ENCODE data around the gene ABCA4. TPM values are rescaled to one million over a fixed set of nuclear protein-coding genes. Genes with fewer than 3 reads are reported as not detected.

ABCA4 gene
- total RNA-seq, 2 donors from 2014 or later: under 0.01 TPM

- Histone ChIP-seq H3K27ac (peak overlapping the region; percentile 88 to 93 (median 90)), H3K4me3 (no peak overlapping the region), H3K4me1 (peaks cover 56% of the 10 kb centered on the region), H3K27me3 (no peaks in the 10 kb centered on the region), H3K9me3 (no peaks in the 10 kb centered on the region), H3K36me3 (replicated peaks in 1 of 2; ENCODE audit: insufficient read depth in 1 of 2, low read depth in 2 of 2) (no peaks in the 10 kb centered on the region)
- ATAC-seq (no peak), DNase-seq (no peak)
- intact Hi-C loops (cut with DNase I): no loop called here
- no peak for TF ChIP-seq POLR2A (IDR thresholded peaks at IDR 0.05)
- no peak for TF ChIP-seq CTCF (IDR thresholded peaks at IDR 0.05)
- 88 to 95% methylated on average over 3 of the region's 3 CpGs for WGBS, 2 donors
Measured at GRCh38 chr1:94070865-94071264, 50.1 kb downstream of the ABCA4 start.

GRCh38 chr1:94069919-94070285 is 51.0 kb downstream of the ABCA4 start:
- peak overlapping the region; percentile 88 to 93 (median 90) for H3K27ac ChIP-seq

GRCh38 chr1:94068999-94069918 is 51.7 kb downstream of the ABCA4 start:
- peaks cover 56% of the 10 kb centered on the region for H3K4me1 ChIP-seq
- ATAC-seq (peak; percentile 94), DNase-seq (peak; percentile 82 to 90 (median 86))
- no peak overlapping the region for H3K4me3 ChIP-seq
- H3K27me3 ChIP-seq: no peaks in the 10 kb centered on the region
- H3K36me3 ChIP-seq (replicated peaks in 1 of 2; ENCODE audit: insufficient read depth in 1 of 2, low read depth in 2 of 2): no peaks in the 10 kb centered on the region
- TF ChIP-seq CTCF (IDR thresholded peaks at IDR 0.05) (peak in 3 of 7 experiments; percentile 13 to 27 (median 13)), POLR2A (IDR thresholded peaks at IDR 0.05) (peak in 2 of 3 donors; percentile 54 to 60)
- peak overlapping the region; percentile 88 to 93 (median 90) for H3K27ac ChIP-seq
- 26 to 30% methylated on average over 16 of the region's 16 CpGs for WGBS, 2 donors
- no peaks in the 10 kb centered on the region for H3K9me3 ChIP-seq
- intact Hi-C loops (cut with DNase I): no loop called here

More at GRCh38 chr1:94069919-94070285, 51.0 kb downstream of the ABCA4 start:
- 50 to 63% methylated on average over 2 of the region's 2 CpGs for WGBS, 2 donors
- Histone ChIP-seq H3K9me3 (no peaks in the 10 kb centered on the region), H3K4me1 (peaks cover 56% of the 10 kb centered on the region), H3K36me3 (replicated peaks in 1 of 2; ENCODE audit: insufficient read depth in 1 of 2, low read depth in 2 of 2) (no peaks in the 10 kb centered on the region), H3K4me3 (no peak overlapping the region), H3K27me3 (no peaks in the 10 kb centered on the region)
- intact Hi-C loops (cut with DNase I): no loop called here
- no peak for TF ChIP-seq CTCF (IDR thresholded peaks at IDR 0.05)
- no peak for TF ChIP-seq POLR2A (IDR thresholded peaks at IDR 0.05)
- ATAC-seq (no peak), DNase-seq (no peak)

- Histone ChIP-seq H3K27me3 (no peaks in the 10 kb centered on the region), H3K4me1 (peaks cover 56% of the 10 kb centered on the region), H3K9me3 (no peaks in the 10 kb centered on the region), H3K27ac (peak overlapping the region; percentile 88 to 93 (median 90)), H3K4me3 (no peak overlapping the region), H3K36me3 (replicated peaks in 1 of 2; ENCODE audit: insufficient read depth in 1 of 2, low read depth in 2 of 2) (no peaks in the 10 kb centered on the region)
- WGBS, 2 donors: 59 to 72% methylated on average over 6 of the region's 6 CpGs
- ATAC-seq (peak; percentile 78), DNase-seq (peak; percentile 58 to 84 (median 73))
- TF ChIP-seq POLR2A (IDR thresholded peaks at IDR 0.05): no peak
- TF ChIP-seq CTCF (IDR thresholded peaks at IDR 0.05): no peak
- intact Hi-C loops (cut with DNase I): no loop called here
Measured at GRCh38 chr1:94068096-94068998, 52.6 kb downstream of the ABCA4 start.
